ENCODE results near the gene DUS2. TPM values are rescaled to one million over a fixed set of nuclear protein-coding genes. Genes with fewer than 3 reads are reported as not detected.

Gene DUS2
- total RNA-seq, 1 experiment from 2014 or later: 27.9 TPM

GRCh38 chr16:68088130-68088972 lies 65.3 kb downstream of the DUS2 start:
- no peak for DNase-seq (ENCODE audit: low spot score)
- CTCF ChIA-PET: no interaction called here
- no peaks in the 10 kb centered on the region for H3K36me3 Mint-ChIP-seq
- no peak overlapping the region for H3K27ac Mint-ChIP-seq
- H3K27me3 Mint-ChIP-seq (ENCODE audit: low read depth): no peaks in the 10 kb centered on the region
- H3K9me3 Mint-ChIP-seq: no peaks in the 10 kb centered on the region
- no peak overlapping the region for H3K4me3 Mint-ChIP-seq
- ATAC-seq: no peak
- H3K4me1 Mint-ChIP-seq: peaks cover 35% of the 10 kb centered on the region
- POLR2A ChIA-PET: no interaction called here
- peak; percentile 89; the same call in 1 of the 2 replicates for TF ChIP-seq HMGA2 (CRISPR knock-in tag; IDR thresholded peaks at IDR 0.05)
- TF ChIP-seq ZNF425 (CRISPR knock-in tag; conservative IDR thresholded peaks at IDR 0.05): no peak

DNA sequence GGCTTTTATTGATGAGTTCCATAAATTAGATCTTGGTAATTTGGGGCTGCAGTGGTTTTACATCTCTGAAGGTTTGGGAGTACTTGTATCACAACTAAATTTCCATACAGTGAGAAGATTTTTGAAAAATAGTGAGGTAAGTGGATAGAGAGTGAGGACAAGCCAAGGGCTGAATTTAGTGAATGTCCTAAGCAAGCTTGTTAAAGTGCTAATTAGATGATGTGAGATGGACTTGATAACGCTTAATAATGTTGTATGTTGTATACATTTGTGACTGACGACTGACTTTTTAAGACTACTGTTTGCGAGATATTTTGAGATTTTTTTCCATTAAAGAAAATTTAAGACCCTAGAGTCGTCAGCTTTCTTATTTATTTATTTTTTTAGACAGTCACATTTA lies 66.0 kb downstream of the DUS2 start:
- POLR2A ChIA-PET: no interaction called here
- Mint-ChIP-seq H3K4me1 (peaks cover 31% of the 10 kb centered on the region), H3K9me3 (no peaks in the 10 kb centered on the region), H3K27me3 (ENCODE audit: low read depth) (no peaks in the 10 kb centered on the region), H3K36me3 (no peaks in the 10 kb centered on the region), H3K27ac (no peak overlapping the region), H3K4me3 (no peak overlapping the region)
- TF ChIP-seq TP53 (CRISPR knock-in tag; IDR thresholded peaks at IDR 0.05) (no peak), ZNF671 (CRISPR knock-in tag; IDR thresholded peaks at IDR 0.05) (no peak), CREB1 (CRISPR knock-in tag; IDR thresholded peaks at IDR 0.05) (no peak), CTCF (IDR thresholded peaks at IDR 0.05) (no peak), IRF2 (CRISPR knock-in tag; IDR thresholded peaks at IDR 0.05; ENCODE audit: borderline replicate concordance, low read depth) (no peak), NR2C2 (CRISPR knock-in tag; IDR thresholded peaks at IDR 0.05) (no peak), MXD4 (CRISPR knock-in tag; IDR thresholded peaks at IDR 0.05; ENCODE audit: borderline replicate concordance) (no peak)
- TF ChIP-seq, protein P1, sequence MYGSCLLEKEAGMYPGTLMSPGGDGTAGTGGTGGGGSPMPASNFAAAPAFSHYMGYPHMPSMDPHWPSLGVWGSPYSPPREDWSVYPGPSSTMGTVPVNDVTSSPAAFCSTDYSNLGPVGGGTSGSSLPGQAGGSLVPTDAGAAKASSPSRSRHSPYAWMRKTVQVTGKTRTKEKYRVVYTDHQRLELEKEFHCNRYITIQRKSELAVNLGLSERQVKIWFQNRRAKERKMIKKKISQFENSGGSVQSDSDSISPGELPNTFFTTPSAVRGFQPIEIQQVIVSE (CRISPR knock-in tag; IDR thresholded peaks at IDR 0.05; ENCODE audit: borderline replicate concordance): no peak
- no peak for ATAC-seq
- DNase-seq (ENCODE audit: low spot score): no peak
- CTCF ChIA-PET: no interaction called here

DNA sequence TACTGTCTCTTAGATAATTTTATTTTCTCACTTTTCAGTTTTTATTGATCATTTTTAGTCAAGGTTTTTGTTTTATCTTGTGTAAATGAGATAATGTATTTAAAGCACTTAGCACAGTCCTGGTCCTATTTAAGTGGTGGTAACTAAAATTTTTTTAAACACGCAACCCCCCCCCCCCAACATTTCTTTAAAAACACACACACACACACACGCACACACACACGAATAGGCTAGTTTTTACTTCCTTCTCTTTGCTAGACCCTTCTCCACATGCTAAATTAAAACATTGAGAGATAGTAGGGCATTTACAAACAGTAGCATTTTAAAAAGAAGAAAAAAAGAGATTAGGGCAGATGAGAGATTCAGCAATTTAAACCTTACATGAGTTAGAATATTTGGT lies 67.0 kb downstream of the DUS2 start:
- H3K27me3 Mint-ChIP-seq (ENCODE audit: low read depth): no peaks in the 10 kb centered on the region
- H3K9me3 Mint-ChIP-seq: no peaks in the 10 kb centered on the region
- H3K4me1 Mint-ChIP-seq: peaks cover 40% of the 10 kb centered on the region
- no peak overlapping the region for H3K4me3 Mint-ChIP-seq
- ATAC-seq (no peak), DNase-seq (ENCODE audit: low spot score) (no peak)
- no peaks in the 10 kb centered on the region for H3K36me3 Mint-ChIP-seq
- TF ChIP-seq OVOL2 (CRISPR knock-in tag; IDR thresholded peaks at IDR 0.05; ENCODE audit: borderline replicate concordance) (no peak), MXD4 (CRISPR knock-in tag; IDR thresholded peaks at IDR 0.05; ENCODE audit: borderline replicate concordance) (no peak), ATF1 (CRISPR knock-in tag; IDR thresholded peaks at IDR 0.05) (no peak), GTF2I (CRISPR knock-in tag; conservative IDR thresholded peaks at IDR 0.05) (no peak)
- no peak overlapping the region for H3K27ac Mint-ChIP-seq
- ChIA-PET CTCF (no interaction called here), POLR2A (no interaction called here)

DNA sequence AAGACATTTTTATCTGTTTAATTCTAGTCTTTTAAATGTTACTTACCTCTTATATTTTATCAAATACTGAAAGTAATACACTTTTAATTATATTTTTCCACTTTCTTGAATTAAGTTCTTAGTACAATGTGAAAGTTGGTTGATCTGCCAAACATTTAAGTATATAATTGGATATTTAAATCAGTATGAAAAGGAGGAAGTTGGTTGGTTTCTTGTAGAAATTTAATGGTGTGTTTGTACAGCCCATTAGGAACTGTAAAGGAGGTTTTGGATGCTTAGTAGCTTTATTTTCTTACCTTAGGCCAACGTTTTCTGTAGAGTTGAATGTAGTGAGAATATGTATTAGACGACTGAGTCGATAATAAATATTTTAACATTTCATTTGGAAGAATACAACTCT lies 67.4 kb downstream of the DUS2 start:
- no peak for ATAC-seq
- ChIA-PET CTCF (interaction anchor here (0.6 kb wide), 1 partner anchor 22 kb away, joined by 3 read pairs; no protein-coding TSS in a partner anchor), POLR2A (no interaction called here)
- H3K36me3 Mint-ChIP-seq: no peaks in the 10 kb centered on the region
- no peak overlapping the region for H3K4me3 Mint-ChIP-seq
- H3K4me1 Mint-ChIP-seq: peaks cover 43% of the 10 kb centered on the region
- no peak overlapping the region for H3K27ac Mint-ChIP-seq
- H3K27me3 Mint-ChIP-seq (ENCODE audit: low read depth): no peaks in the 10 kb centered on the region
- H3K9me3 Mint-ChIP-seq: no peaks in the 10 kb centered on the region
- DNase-seq (ENCODE audit: low spot score): no peak
- TF ChIP-seq HMGXB4 (CRISPR knock-in tag; IDR thresholded peaks at IDR 0.05): no peak
- no peak for TF ChIP-seq TEAD1 (CRISPR knock-in tag; IDR thresholded peaks at IDR 0.05)
- TF ChIP-seq, protein P2, sequence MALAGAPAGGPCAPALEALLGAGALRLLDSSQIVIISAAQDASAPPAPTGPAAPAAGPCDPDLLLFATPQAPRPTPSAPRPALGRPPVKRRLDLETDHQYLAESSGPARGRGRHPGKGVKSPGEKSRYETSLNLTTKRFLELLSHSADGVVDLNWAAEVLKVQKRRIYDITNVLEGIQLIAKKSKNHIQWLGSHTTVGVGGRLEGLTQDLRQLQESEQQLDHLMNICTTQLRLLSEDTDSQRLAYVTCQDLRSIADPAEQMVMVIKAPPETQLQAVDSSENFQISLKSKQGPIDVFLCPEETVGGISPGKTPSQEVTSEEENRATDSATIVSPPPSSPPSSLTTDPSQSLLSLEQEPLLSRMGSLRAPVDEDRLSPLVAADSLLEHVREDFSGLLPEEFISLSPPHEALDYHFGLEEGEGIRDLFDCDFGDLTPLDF (CRISPR knock-in tag; IDR thresholded peaks at IDR 0.05): no peak
- TF ChIP-seq KAT7 (CRISPR knock-in tag; IDR thresholded peaks at IDR 0.05; ENCODE audit: borderline replicate concordance): no peak
- TF ChIP-seq PRRX2 (CRISPR knock-in tag; IDR thresholded peaks at IDR 0.05): no peak
- TF ChIP-seq FOXJ3 (CRISPR knock-in tag; IDR thresholded peaks at IDR 0.05; ENCODE audit: borderline replicate concordance): no peak
